Activated naive CD8-positive, alpha-beta T cell treated with anti-CD3 and anti-CD28 coated beads, Interleukin-2, amount 50 U/mL, for 16 hours (primary cell): ENCODE results near the gene PFN1.

ENCODE experiments used
- DNase-seq: peaks from one replicate; pipeline ENCODE4 v3.0.0-alpha.2; 2020; ENCODE audit warnings: low read depth, low spot score

The PFN1 gene

GRCh38 chr17:4896332-4897197, 51.8 kb downstream of the PFN1 start:
- no peak for DNase-seq

GRCh38 chr17:4895657-4896331, 52.5 kb downstream of the PFN1 start:
- no peak for DNase-seq
